Neural cell (in vitro differentiated cells): ENCODE measurements around the gene SLC5A5. TPM values are rescaled to one million over a fixed set of nuclear protein-coding genes. Genes with fewer than 3 reads are reported as not detected.

Source experiments
- H2AFZ ChIP-seq: fragments of 200-600, 300-800 bp; sonication (generic), shearing (Covaris generic); 2 replicates; pipeline ENCODE4 v1.6.0; 2014; ENCODE audit warnings: low read depth, mild to moderate bottlenecking, antibody characterized with exemption, low read length, moderate library complexity
- H3F3A ChIP-seq: fragments of 200-600 bp; shearing (Covaris generic); 2 replicates; pipeline ENCODE4 v1.6.1; 2016; ENCODE audit warnings: mild to moderate bottlenecking, moderate library complexity, mixed read lengths, antibody characterized with exemption, low read length; ENCODE audit not compliant: insufficient read depth, poor library complexity, severe bottlenecking
- H3K27ac ChIP-seq: fragments of 200-600, 300-800 bp; sonication (generic), shearing (Covaris generic); 2 replicates; pipeline ENCODE4 v1.5.1; 2014; ENCODE audit warnings: mild to moderate bottlenecking, low read length, moderate library complexity
- H3K27me3 ChIP-seq: fragments of 300-800, 200-600 bp; sonication (generic), shearing (Covaris generic); 2 replicates; pipeline ENCODE4 v1.6.0; 2014; ENCODE audit warnings: mild to moderate bottlenecking, low read depth, low read length, moderate library complexity; ENCODE audit not compliant: insufficient read depth
- H3K36me3 ChIP-seq: fragments of 300-800, 200-600 bp; sonication (generic), shearing (Covaris generic); 2 replicates; pipeline ENCODE4 v1.5.1; 2014; ENCODE audit warnings: mild to moderate bottlenecking, antibody characterized with exemption, low read length, moderate library complexity; ENCODE audit not compliant: insufficient read depth
- H3K4me2 ChIP-seq: fragments of 300-800, 200-600 bp; sonication (generic), shearing (Covaris generic); 2 replicates; pipeline ENCODE4 v1.6.0; 2014; ENCODE audit warnings: mild to moderate bottlenecking, low read length
- H3K4me3 ChIP-seq: fragments of 300-800, 200-600 bp; sonication (generic), shearing (Covaris generic); 2 replicates; pipeline ENCODE4 v1.5.1; 2014; ENCODE audit warnings: mild to moderate bottlenecking, low read length, moderate library complexity
- H3K79me2 ChIP-seq: fragments of 200-600 bp; shearing (Covaris generic); replicated peaks from 2 replicates; pipeline ENCODE4 v1.6.0; 2014; ENCODE audit warnings: mild to moderate bottlenecking, low read length, moderate library complexity; ENCODE audit not compliant: insufficient read depth
- H3K9ac ChIP-seq: fragments of 300-800, 200-600 bp; sonication (generic), shearing (Covaris generic); 2 replicates; pipeline ENCODE4 v1.6.1; 2016; ENCODE audit warnings: mild to moderate bottlenecking, low read length, mixed read lengths
- H3K9me2 ChIP-seq: fragments of 200-600 bp; shearing (Covaris generic); 2 replicates; pipeline ENCODE4 v1.6.1; 2016; ENCODE audit warnings: mild to moderate bottlenecking, low read length, mixed read lengths; ENCODE audit not compliant: insufficient read depth
- H3K9me3 ChIP-seq: fragments of 200-600, 300-800 bp; sonication (generic), shearing (Covaris generic); 2 replicates; pipeline ENCODE4 v1.6.1; 2016; ENCODE audit warnings: mild to moderate bottlenecking, mixed run types, low read length, moderate library complexity, mixed read lengths
- H4K20me1 ChIP-seq: fragments of 200-600 bp; shearing (Covaris generic); 2 replicates; pipeline ENCODE4 v1.6.1; 2016; ENCODE audit warnings: mild to moderate bottlenecking, mixed run types; ENCODE audit not compliant: insufficient read depth
- CTCF ChIP-seq: fragments of 450-650 bp; IDR thresholded peaks from 2 replicates; pipeline ENCODE4 v1.5.1; 2014; ENCODE audit warnings: antibody characterized with exemption, mild to moderate bottlenecking, moderate library complexity; ENCODE audit not compliant: poor library complexity, severe bottlenecking
- EP300 ChIP-seq: fragments of 450-650 bp; conservative IDR thresholded peaks from 2 replicates; pipeline ENCODE4 v1.6.1; 2014; ENCODE audit warnings: antibody characterized with exemption, mild to moderate bottlenecking, moderate library complexity; ENCODE audit not compliant: poor library complexity, severe bottlenecking
- EZH2 ChIP-seq: fragments of 200-600, 300-800 bp; shearing (Covaris generic), sonication (generic); IDR thresholded peaks from 2 replicates; pipeline ENCODE4 v1.6.1; 2014; ENCODE audit warnings: antibody characterized with exemption, low read length, borderline replicate concordance, mild to moderate bottlenecking; ENCODE audit not compliant: insufficient read depth, poor library complexity, severe bottlenecking
- MXI1 ChIP-seq: fragments of 450-650 bp; conservative IDR thresholded peaks from 2 replicates; pipeline ENCODE4 v1.6.1; 2014; ENCODE audit warnings: antibody characterized with exemption, mild to moderate bottlenecking; ENCODE audit not compliant: poor library complexity, severe bottlenecking
- POLR2AphosphoS5 ChIP-seq: IDR thresholded peaks from 2 replicates; pipeline ENCODE4 v1.6.1; 2012
- RAD21 ChIP-seq: fragments of 450-650 bp; conservative IDR thresholded peaks from 2 replicates; pipeline ENCODE4 v1.6.1; 2014; ENCODE audit warnings: antibody characterized with exemption, mild to moderate bottlenecking, moderate library complexity
- REST ChIP-seq: IDR thresholded peaks from 2 replicates; pipeline ENCODE4 v1.6.1; 2012; ENCODE audit warnings: borderline replicate concordance
- polyA minus RNA-seq: library from RNA; depleted of rRNA, polyadenylated mRNA; stranded (reverse); fragments of >200 nt; gene quantifications from 2 replicates; pipeline ENCODE4 v1.2.3, GENCODE V29; 2014
- polyA plus RNA-seq: library from polyadenylated mRNA; depleted of rRNA; stranded (reverse); fragments of >200 nt; gene quantifications from 2 replicates; pipeline ENCODE4 v1.2.3, GENCODE V29; 2014

Gene SLC5A5
- polyA plus RNA-seq (not detected in 2 replicates), polyA minus RNA-seq (not detected in 2 replicates)

DNA sequence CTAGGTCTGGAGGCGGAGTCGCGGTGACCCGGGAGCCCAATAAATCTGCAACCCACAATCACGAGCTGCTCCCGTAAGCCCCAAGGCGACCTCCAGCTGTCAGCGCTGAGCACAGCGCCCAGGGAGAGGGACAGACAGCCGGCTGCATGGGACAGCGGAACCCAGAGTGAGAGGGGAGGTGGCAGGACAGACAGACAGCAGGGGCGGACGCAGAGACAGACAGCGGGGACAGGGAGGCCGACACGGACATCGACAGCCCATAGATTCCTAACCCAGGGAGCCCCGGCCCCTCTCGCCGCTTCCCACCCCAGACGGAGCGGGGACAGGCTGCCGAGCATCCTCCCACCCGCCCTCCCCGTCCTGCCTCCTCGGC lies at the start of gene SLC5A5:
SLC5A5 (plus strand) TSS at position 68 of the 373 bp plus-strand sequence. CDS start 375 bp downstream, outside the sequence.
- Histone ChIP-seq H3F3A (no peaks in the 10 kb centered on the region), H3K4me2 (no peak within 1 kb of the TSS), H2AFZ (no peak within 1 kb of the TSS), H3K27ac (no peak within 1 kb of the TSS), H3K27me3 (peaks cover 5% of the 10 kb centered on the region), H3K9me3 (no peaks in the 10 kb centered on the region), H3K4me3 (no peak within 1 kb of the TSS), H4K20me1 (no peaks in the 10 kb centered on the region), H3K79me2 (no peaks in the 10 kb centered on the region), H3K9ac (no peak within 1 kb of the TSS), H3K9me2 (no peaks in the 10 kb centered on the region), H3K36me3 (no peaks in the 10 kb centered on the region)
- TF ChIP-seq REST = no peak

GRCh38 chr19:17824339-17824738 lies 47.4 kb upstream of the SLC5A5 start:
- H3K9ac ChIP-seq = no peak overlapping the region
- H3K27me3 ChIP-seq = no peaks in the 10 kb centered on the region
- no peak overlapping the region for H2AFZ ChIP-seq
- H3K36me3 ChIP-seq = no peaks in the 10 kb centered on the region
- no peaks in the 10 kb centered on the region for H3K9me2 ChIP-seq
- H3K79me2 ChIP-seq = no peaks in the 10 kb centered on the region
- H3K4me3 ChIP-seq = no peak overlapping the region
- no peaks in the 10 kb centered on the region for H4K20me1 ChIP-seq
- H3F3A ChIP-seq = no peaks in the 10 kb centered on the region
- H3K4me2 ChIP-seq = no peak overlapping the region
- no peaks in the 10 kb centered on the region for H3K9me3 ChIP-seq
- H3K27ac ChIP-seq = no peak overlapping the region
- no peak for TF ChIP-seq REST
- TF ChIP-seq MXI1 = no peak
- TF ChIP-seq EZH2 = no peak
- no peak for TF ChIP-seq CTCF
- TF ChIP-seq POLR2AphosphoS5 = no peak
- no peak for TF ChIP-seq EP300
- no peak for TF ChIP-seq RAD21
